Measurements from ENCODE around the gene DEPP1.
"Not testable (repeated sequence)": the region's sequence is repeated elsewhere in the genome, so short reads cannot be mapped to it uniquely, and the experiment has no call there.

The DEPP1 gene, protein sequence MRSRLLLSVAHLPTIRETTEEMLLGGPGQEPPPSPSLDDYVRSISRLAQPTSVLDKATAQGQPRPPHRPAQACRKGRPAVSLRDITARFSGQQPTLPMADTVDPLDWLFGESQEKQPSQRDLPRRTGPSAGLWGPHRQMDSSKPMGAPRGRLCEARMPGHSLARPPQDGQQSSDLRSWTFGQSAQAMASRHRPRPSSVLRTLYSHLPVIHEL

GRCh38 chr10:44978570-44979280 is at the start of gene DEPP1:
Gene DEPP1 (minus strand): TSS chr10:44978809. CDS start chr10:44978030, 779 bp downstream.
- no peak for DNase-seq (ENCODE audit: low read depth)

DNA sequence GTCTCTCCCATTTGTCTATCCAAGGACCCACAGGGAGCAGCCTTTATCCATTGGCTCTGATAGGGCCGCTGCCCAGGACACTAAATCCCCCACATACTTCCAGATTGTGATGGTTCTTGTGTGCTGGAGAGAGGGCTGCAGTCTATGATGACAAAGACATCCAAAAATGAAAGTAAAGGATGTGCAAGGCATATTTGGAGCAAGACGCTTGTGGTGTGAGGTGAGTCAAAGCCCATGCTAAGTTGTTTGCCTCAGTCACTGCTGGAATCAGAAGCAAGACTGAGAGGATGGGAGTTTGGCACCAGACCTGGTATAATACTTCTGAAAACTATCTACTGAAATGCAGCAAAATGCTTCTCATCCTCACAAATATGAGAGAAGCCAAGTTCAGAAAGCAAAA is 44.8 kb upstream of the DEPP1 start:
- no peak for DNase-seq (ENCODE audit: low read depth)

DNA sequence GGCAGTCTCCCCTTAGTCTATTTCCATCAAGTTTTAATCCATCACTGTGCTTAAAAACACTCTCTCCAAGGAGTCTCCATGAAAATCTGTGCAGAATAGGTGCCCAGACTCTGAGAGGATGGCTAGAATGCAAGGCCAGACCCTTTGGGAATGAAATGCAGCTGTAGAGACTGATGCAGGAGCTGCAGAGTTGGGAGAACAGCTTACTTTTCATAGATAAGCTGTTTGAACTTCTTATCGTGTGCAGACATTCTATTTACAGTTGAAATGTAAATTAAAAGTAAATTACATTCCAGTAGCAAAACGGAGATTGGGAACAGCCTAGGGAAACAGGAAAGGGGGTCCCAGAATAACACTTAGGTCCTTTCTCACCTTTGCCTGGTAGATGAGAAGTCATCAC is 37.0 kb upstream of the DEPP1 start:
- DNase-seq (ENCODE audit: low read depth): no peak

DNA sequence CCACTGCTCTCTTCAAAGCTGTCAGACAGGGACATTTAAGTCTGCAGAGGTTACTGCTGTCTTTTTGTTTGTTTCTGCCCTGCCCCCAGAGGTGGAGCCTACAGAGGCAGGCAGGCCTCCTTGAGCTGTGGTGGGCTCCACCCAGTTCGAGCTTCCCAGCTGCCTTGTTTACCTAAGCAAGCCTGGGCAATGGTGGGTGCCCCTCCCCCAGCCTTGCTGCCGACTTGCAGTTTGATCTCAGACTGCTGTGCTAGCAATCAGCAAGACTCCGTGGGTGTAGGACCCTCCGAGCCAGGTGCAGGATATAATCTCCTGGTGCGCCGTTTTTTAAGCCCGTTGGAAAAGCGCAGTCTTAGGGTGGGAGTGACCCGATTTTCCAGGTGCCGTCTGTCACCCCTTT is 35.9 kb upstream of the DEPP1 start:
- not testable (repeated sequence) for DNase-seq (ENCODE audit: low read depth)

DNA sequence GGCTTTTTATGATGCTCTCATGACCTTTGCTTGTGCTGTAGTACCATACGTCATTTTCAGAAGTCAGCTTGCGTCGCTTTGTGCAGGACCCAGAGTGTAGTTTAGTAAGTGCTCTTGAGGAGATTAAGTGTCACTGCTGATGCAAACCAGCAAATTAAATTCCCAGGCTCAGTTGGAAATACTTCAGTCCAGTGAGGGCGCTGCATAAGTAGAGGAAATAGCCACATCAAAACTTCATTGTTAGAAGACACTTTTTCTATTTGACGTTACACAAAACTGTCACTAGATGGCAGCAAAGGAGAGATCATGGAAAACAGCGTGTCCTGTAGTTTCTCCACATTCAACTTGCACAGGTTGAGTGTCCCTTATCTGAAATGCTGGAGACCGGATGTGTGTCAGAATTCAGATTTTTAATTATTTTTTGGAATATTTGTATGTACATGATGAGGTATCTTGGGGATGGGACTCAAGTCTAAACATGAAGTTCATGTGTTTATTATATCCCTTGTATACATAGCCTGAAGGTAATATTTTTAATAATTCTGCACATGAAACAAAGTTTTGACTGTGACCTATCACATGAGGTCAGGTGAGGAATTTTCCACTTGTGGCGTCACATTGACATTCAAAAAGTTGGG is 30.0 kb upstream of the DEPP1 start:
- DNase-seq (ENCODE audit: low read depth): no peak

DNA sequence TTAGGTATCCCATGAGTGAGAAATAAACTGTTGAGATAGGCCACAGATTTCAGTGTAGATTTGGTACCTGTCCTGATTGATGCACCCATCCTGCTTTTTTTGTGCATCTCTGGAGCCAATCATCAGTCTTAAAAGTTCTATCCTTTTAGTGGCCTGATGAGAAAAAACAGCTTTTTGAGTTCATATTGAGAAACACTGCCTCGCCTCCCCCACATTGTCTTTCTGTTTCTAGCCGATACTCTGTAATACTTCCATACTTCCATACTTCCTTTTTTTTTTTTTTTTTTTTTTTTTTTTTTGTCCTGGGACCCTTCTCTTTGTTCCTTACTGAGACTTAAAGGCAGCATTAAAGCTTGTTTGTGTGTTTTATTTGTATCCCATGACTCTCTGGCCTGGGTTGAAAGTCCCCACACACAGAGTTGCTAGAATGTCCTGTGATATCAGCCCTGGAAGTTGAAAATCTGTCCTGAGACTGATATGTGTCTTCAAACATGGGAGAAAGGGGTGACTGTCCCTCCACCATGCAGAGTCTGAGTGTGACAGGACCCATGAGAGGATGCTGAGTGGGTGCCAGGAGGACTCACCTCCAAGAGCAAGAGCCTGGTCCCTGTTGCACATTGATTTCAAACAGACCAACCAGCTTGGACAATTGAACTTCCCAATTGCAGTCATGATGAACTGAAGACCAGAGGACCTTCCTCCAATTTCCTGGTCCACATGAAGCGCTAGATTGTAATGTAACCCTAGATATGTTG is 27.8 kb upstream of the DEPP1 start:
- DNase-seq (ENCODE audit: low read depth): no peak

- DNase-seq (ENCODE audit: low read depth): no peak
Observed at GRCh38 chr10:45005284-45005683, 26.7 kb upstream of the DEPP1 start.

GRCh38 chr10:45004661-45005060 is 26.1 kb upstream of the DEPP1 start:
- no peak for DNase-seq (ENCODE audit: low read depth)

DNA sequence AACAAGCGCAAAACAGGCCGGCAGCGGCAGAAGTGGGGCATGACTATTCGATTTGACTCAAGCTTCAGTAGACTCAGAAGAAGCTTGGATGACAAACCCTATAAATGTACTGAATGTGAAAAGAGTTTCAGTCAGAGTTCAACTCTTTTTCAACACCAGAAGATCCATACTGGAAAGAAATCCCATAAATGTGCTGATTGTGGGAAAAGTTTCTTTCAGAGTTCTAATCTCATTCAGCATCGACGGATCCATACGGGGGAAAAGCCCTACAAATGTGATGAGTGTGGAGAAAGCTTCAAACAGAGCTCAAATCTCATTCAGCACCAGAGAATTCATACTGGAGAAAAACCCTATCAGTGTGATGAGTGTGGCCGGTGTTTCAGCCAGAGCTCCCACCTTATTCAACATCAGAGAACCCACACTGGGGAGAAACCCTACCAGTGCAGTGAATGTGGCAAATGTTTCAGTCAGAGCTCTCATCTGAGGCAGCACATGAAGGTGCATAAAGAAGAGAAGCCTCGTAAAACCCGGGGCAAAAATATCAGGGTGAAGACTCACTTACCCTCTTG is 24.9 kb upstream of the DEPP1 start:
- DNase-seq (ENCODE audit: low read depth): no peak

- DNase-seq (ENCODE audit: low read depth): peak; percentile 39
Observed at GRCh38 chr10:45001381-45002148, 23.0 kb upstream of the DEPP1 start.

DNA sequence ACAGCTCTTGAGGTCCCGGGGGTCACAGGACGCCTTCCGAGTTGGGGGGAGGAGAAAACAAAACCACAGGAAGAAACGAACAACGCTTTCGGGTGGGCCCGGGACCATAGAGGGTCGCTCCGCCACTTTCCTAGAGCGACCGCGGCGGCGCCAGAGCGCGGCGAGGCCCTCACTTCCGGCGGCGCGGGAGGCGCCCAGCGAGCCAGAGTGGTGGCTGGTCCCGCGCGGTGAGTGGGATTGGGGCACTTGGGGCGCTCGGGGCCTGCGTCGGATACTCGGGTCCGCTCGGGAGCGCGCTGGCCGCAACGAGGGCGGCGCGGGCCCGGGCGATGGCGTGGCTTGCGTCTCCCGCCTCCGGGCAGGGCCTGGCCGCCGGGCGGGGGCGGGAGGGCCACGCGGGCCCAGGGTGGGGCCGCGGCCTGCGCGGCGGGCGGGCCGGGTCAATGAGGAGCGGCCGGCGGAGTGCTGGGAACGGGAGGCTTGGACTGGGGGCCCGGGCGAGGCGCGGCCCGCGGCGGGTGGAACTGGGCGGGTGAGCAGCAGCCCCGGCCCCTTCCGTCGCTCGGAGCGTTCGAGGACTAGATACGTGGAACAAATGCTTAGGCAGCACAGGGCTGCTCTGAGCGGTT is 22.3 kb upstream of the DEPP1 start, which contains the start of gene ZNF22:
Gene ZNF22 (plus strand): TSS at position 172 of the 629 bp plus-strand sequence. CDS start 2,446 bp downstream, outside the sequence.
- peak; percentile 67 for DNase-seq (ENCODE audit: low read depth)

- no peak for DNase-seq (ENCODE audit: low read depth)
Observed at GRCh38 chr10:45000138-45000751, 21.6 kb upstream of the DEPP1 start.

GRCh38 chr10:44998146-44998631 is 19.6 kb upstream of the DEPP1 start:
- no peak for DNase-seq (ENCODE audit: low read depth)

- DNase-seq (ENCODE audit: low read depth): no peak
Observed at GRCh38 chr10:44997105-44997748, 18.6 kb upstream of the DEPP1 start.

DNA sequence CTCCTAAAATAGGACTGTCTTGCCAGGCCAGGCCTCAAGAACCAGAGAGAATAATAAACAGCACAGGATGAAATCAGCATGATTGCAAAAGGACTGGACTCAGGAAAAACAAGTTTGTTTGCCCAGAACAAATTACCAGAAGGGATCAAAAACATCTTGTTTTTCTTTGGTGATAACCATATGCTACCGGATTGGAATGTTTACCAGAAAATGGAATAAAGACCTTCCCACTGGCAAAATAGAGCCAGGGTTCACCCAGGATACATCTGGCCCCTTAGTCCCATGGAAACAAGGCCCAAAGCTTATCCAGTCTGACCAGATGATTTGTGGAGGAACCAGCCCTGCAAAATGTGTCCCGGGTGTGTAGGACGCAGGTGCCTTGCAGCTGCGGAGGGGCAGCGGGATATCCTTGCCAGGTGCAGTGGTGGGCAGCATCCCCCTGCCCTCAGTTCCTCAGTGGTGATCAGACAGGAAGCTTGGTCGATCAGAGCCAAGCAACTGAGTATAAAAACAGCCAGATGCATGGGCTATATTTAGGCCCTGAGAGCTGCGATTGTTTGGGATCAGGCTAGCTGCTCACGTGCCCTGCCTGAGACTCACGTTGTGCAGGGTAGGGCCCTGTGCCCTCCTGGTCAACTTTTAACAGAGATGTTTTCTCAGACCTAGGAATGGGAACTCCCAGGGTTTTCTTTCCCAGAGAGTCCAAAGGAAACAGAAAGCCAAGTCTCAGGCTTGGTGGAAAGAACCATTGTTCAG is 17.5 kb upstream of the DEPP1 start:
- no peak for DNase-seq (ENCODE audit: low read depth)

DNA sequence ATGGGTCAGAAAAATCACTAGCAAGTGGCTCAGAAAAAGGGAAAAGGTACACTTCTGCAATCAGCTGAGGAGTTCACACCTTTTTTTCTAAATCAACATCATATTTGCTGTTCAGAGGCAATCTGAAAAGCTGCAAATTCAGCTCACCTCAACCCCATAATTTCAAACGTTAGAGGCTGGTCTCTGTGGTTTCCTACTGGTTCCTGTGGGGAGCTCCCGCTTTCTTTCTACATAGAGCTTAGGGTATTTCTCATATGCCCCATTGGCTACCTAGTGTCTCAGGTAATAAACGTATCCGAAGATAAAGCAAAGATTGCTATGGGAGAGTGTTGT is 16.9 kb upstream of the DEPP1 start:
- no peak for DNase-seq (ENCODE audit: low read depth)

- no peak for DNase-seq (ENCODE audit: low read depth)
Observed at GRCh38 chr10:44994752-44995530, 16.3 kb upstream of the DEPP1 start.
